Measurements from ENCODE around the gene SCAF4.

Gene SCAF4

GRCh38 chr21:31706562-31706961 is 25.4 kb downstream of the SCAF4 start:
- no peak for TF ChIP-seq CTCF (IDR thresholded peaks at IDR 0.05)
- no peak overlapping the region for H3K4me3 ChIP-seq

DNA sequence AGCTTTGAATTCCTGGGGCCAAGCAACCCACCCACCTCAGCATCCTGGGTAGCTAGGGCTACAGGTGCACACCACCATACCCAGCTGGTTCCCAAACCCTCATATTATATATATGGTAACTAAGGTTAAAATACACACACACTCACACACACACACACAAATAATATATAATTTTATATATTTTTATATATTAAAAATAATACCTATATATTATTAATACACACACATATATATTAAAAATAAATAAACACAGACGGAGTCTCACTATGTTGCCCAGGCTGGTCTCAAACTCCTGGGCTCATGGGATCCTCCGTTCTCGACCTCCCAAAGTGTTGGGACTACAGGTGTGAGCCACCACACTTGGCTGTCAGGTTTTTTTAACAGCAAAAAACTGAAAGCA is 31.9 kb downstream of the SCAF4 start:
- no peak for DNase-seq (ENCODE audit: low spot score)
- TF ChIP-seq CTCF (IDR thresholded peaks at IDR 0.05) = no peak
- no peak overlapping the region for H3K27ac ChIP-seq
- H3K4me3 ChIP-seq = no peak overlapping the region

More at GRCh38 chr21:31706562-31706961, 25.4 kb downstream of the SCAF4 start:
- H3K27ac ChIP-seq = no peak overlapping the region
- DNase-seq (ENCODE audit: low spot score) = no peak

- Histone ChIP-seq H3K4me3 (no peak overlapping the region), H3K27ac (no peak overlapping the region)
- TF ChIP-seq CTCF (IDR thresholded peaks at IDR 0.05) = no peak
- no peak for DNase-seq (ENCODE audit: low spot score)
These were observed 33.5 kb downstream of the SCAF4 start for GRCh38 chr21:31698461-31698860.

DNA sequence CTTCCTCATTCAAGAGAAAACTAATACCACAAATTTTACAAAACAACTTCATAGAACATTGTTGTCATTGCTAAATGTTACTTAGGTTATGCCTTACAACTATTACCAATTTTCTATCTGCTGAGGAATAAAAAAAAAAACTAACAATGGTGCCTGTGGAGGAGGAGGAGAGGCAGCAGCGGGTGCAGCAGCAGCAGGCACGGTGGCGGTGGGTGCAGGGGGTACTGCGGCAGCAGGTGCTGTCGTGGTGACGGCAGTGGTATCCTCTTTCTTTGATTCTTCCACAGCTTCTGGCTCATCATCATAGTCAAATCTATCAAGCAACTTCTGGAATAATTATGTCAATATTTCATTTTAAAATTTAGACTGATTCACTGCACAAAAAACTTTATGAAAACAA is 35.5 kb downstream of the SCAF4 start:
- DNase-seq (ENCODE audit: low spot score) = no peak
- Histone ChIP-seq H3K4me3 (no peak overlapping the region), H3K27ac (no peak overlapping the region)
- TF ChIP-seq CTCF (IDR thresholded peaks at IDR 0.05) = no peak

GRCh38 chr21:31693222-31693621 is 38.7 kb downstream of the SCAF4 start:
- DNase-seq (ENCODE audit: low spot score) = no peak
- Histone ChIP-seq H3K4me3 (no peak overlapping the region), H3K27ac (no peak overlapping the region)
- no peak for TF ChIP-seq CTCF (IDR thresholded peaks at IDR 0.05)

- H3K4me3 ChIP-seq = no peak overlapping the region
- no peak overlapping the region for H3K27ac ChIP-seq
- DNase-seq (ENCODE audit: low spot score) = no peak
- no peak for TF ChIP-seq CTCF (IDR thresholded peaks at IDR 0.05)
These were observed 43.1 kb downstream of the SCAF4 start for GRCh38 chr21:31688603-31689368.

GRCh38 chr21:31687108-31687507 is 44.8 kb downstream of the SCAF4 start:
- DNase-seq (ENCODE audit: low spot score) = no peak
- no peak for TF ChIP-seq CTCF (IDR thresholded peaks at IDR 0.05)
- Histone ChIP-seq H3K4me3 (no peak overlapping the region), H3K27ac (no peak overlapping the region)

Data from coronary artery (tissue), 2 donors.